Left lung (tissue), 10 donors: Measurements from ENCODE around the gene JAKMIP1. TPM values are rescaled to one million over a fixed set of nuclear protein-coding genes. Genes with fewer than 3 reads are reported as not detected.

ENCODE experiments used
- ATAC-seq: fragments of 200-7000 bp; cut with Tn5 transposase; one replicate; pipeline ENCODE4 v1.9.1; 2020; ENCODE audit warnings: moderate library complexity
- DNase-seq, 4 donors: peaks; one replicate each; pipeline ENCODE4 v3.0.0-alpha.2; 2013 to 2020
- H3K27ac ChIP-seq, 2 donors: fragments of 200-600 bp; sonication (generic) in 1 of 2; one replicate each; pipeline versions ENCODE4 v1.5.0 to v1.8.0; 2020 to 2021
- H3K27me3 ChIP-seq, 2 donors: fragments of 200-600 bp; sonication (generic) in 1 of 2; one replicate each; pipeline versions ENCODE4 v1.5.0 to v1.8.0; 2020 to 2021
- H3K36me3 ChIP-seq, 2 donors: fragments of 200-600 bp; sonication (generic) in 1 of 2; one replicate each; pipeline versions ENCODE4 v1.5.0 to v1.8.0; 2020 to 2021
- H3K4me1 ChIP-seq, 2 donors: fragments of 200-600 bp; one replicate each; pipeline ENCODE4 v1.8.0; 2021
- H3K4me3 ChIP-seq, 2 donors: fragments of 200-600 bp; sonication (generic) in 1 of 2; one replicate each; pipeline versions ENCODE4 v1.5.0 to v1.8.0; 2020 to 2021; ENCODE audit warnings: mild to moderate bottlenecking in 1 of 2
- H3K9me3 ChIP-seq, 2 donors: fragments of 200-600 bp; sonication (generic) in 1 of 2; one replicate each; pipeline versions ENCODE4 v1.5.0 to v1.8.0; 2020 to 2021
- CTCF ChIP-seq, 2 donors: fragments of 200-600 bp; sonication (generic) in 1 of 2; IDR thresholded peaks; one replicate each; pipeline versions ENCODE4 v1.5.0 to v1.8.0; 2021; ENCODE audit warnings: antibody characterized with exemption in 2 of 2
- intact Hi-C, 2 donors: fragments of 100-400 bp; cut with DNase I; formaldehyde crosslinking; loops; one replicate each; pipeline versions ENCODE4 v1.11.2 to v1.14.2; 2022
- polyA plus RNA-seq, 6 donors: library from polyadenylated mRNA; unstranded; fragments of 120-200 nt; gene quantifications; one replicate each; pipeline ENCODE4 v1.2.1, GENCODE V29; 2013; ENCODE audit not compliant: insufficient read length in 6 of 6
- total RNA-seq, 2 donors: library from RNA; stranded (reverse); fragmentation: NEBNext Ultra II Directional; extraction: Animal tissue kit (Norgen Biotek cat#: 25700); gene quantifications; one replicate each; pipeline ENCODE4 v1.2.1, GENCODE V29; 2021
- donor health status: DM: no; HTN: yes; CAD: no.
- donor health status: DM: no; HTN: no; CAD: no.

The JAKMIP1 gene
- total and polyA plus RNA-seq, 8 donors: 0.13 to 0.79 (median 0.21) TPM; not detected in 1

- Histone ChIP-seq H3K36me3 (no peaks in the 10 kb centered on the region), H3K9me3 (peaks cover 0 to 4% of the 10 kb centered on the region in 2 donors), H3K27me3 (peaks cover 24 to 86% of the 10 kb centered on the region in 2 donors), H3K4me1 (peaks cover 0 to 17% of the 10 kb centered on the region in 2 donors), H3K4me3 (peak overlapping the region in 1 of 2 donors; percentile 46), H3K27ac (no peak overlapping the region)
- TF ChIP-seq CTCF (IDR thresholded peaks at IDR 0.05): no peak
- DNase-seq: peak in 1 of 4 donors; percentile 69
- intact Hi-C loops: no loop called here
- no peak for ATAC-seq
These were observed 1.5 kb downstream of the JAKMIP1 start for GRCh38 chr4:6198768-6199421.

- no peak overlapping the region for H3K4me3 ChIP-seq
- H3K27me3 ChIP-seq: peaks cover 24 to 90% of the 10 kb centered on the region in 2 donors
- peaks cover 0 to 17% of the 10 kb centered on the region in 2 donors for H3K4me1 ChIP-seq
- DNase-seq (no peak), ATAC-seq (no peak)
- intact Hi-C loops: no loop called here
- no peak for TF ChIP-seq CTCF (IDR thresholded peaks at IDR 0.05)
- no peaks in the 10 kb centered on the region for H3K36me3 ChIP-seq
- H3K9me3 ChIP-seq: peaks cover 0 to 4% of the 10 kb centered on the region in 2 donors
- H3K27ac ChIP-seq: no peak overlapping the region
These were observed 2.1 kb downstream of the JAKMIP1 start for GRCh38 chr4:6198278-6198677.

GRCh38 chr4:6197433-6198174 is 2.7 kb downstream of the JAKMIP1 start:
- no peak overlapping the region for H3K27ac ChIP-seq
- no peaks in the 10 kb centered on the region for H3K36me3 ChIP-seq
- DNase-seq: no peak
- H3K4me1 ChIP-seq: peaks cover 0 to 17% of the 10 kb centered on the region in 2 donors
- H3K27me3 ChIP-seq: peaks cover 24 to 95% of the 10 kb centered on the region in 2 donors
- peaks cover 0 to 4% of the 10 kb centered on the region in 2 donors for H3K9me3 ChIP-seq
- no peak for ATAC-seq
- intact Hi-C loops: no loop called here
- H3K4me3 ChIP-seq: no peak overlapping the region
- TF ChIP-seq CTCF (IDR thresholded peaks at IDR 0.05): no peak

- no peak for TF ChIP-seq CTCF (IDR thresholded peaks at IDR 0.05)
- Histone ChIP-seq H3K9me3 (peaks cover 0 to 4% of the 10 kb centered on the region in 2 donors), H3K4me1 (peaks cover 0 to 17% of the 10 kb centered on the region in 2 donors), H3K4me3 (no peak overlapping the region), H3K27ac (no peak overlapping the region), H3K27me3 (peaks cover 24 to 97% of the 10 kb centered on the region in 2 donors), H3K36me3 (no peaks in the 10 kb centered on the region)
- no peak for DNase-seq
- no peak for ATAC-seq
- intact Hi-C loops: no loop called here
These were observed 3.5 kb downstream of the JAKMIP1 start for GRCh38 chr4:6196871-6197270.

- H3K27me3 ChIP-seq: peaks cover 24 to 96% of the 10 kb centered on the region in 2 donors
- no peak overlapping the region for H3K27ac ChIP-seq
- no peaks in the 10 kb centered on the region for H3K36me3 ChIP-seq
- DNase-seq (no peak), ATAC-seq (no peak)
- TF ChIP-seq CTCF (IDR thresholded peaks at IDR 0.05): no peak
- H3K4me3 ChIP-seq: no peak overlapping the region
- H3K9me3 ChIP-seq: peaks cover 0 to under 1% of the 10 kb centered on the region in 2 donors
- peaks cover 0 to 17% of the 10 kb centered on the region in 2 donors for H3K4me1 ChIP-seq
- intact Hi-C loops: no loop called here
These were observed 4.0 kb downstream of the JAKMIP1 start for GRCh38 chr4:6196324-6196723.
